Measurements from ENCODE around the gene GTF3C4.

DNA sequence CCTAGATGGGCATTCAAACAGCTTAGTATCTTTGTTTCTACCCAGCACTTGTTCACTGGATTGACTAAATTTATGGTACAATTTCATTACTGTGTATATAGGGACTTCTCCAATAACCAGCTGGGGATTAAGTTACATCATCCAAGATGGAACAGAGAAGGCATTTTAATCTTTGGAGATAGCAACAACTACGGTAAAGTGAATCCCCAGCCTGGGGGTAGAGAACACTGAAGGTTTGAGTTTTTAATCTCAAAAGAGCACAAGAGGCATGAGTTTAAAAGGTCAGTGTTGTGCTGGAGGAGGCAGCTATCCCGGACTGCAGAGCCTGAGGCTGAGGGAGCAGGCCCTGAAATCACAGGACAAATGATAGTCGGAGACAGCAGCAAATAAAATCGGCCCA lies 29.0 kb upstream of the GTF3C4 start:
- TF ChIP-seq SIN3B (IDR thresholded peaks at IDR 0.05; ENCODE audit: low read length): no peak
- no peak for TF ChIP-seq RBM39 (IDR thresholded peaks at IDR 0.05; ENCODE audit: low read depth, low read length, poor library complexity, severe bottlenecking)
- TF ChIP-seq ZNF326 (CRISPR knock-in tag; IDR thresholded peaks at IDR 0.05; ENCODE audit: borderline replicate concordance): no peak
- TF ChIP-seq, protein P1, sequence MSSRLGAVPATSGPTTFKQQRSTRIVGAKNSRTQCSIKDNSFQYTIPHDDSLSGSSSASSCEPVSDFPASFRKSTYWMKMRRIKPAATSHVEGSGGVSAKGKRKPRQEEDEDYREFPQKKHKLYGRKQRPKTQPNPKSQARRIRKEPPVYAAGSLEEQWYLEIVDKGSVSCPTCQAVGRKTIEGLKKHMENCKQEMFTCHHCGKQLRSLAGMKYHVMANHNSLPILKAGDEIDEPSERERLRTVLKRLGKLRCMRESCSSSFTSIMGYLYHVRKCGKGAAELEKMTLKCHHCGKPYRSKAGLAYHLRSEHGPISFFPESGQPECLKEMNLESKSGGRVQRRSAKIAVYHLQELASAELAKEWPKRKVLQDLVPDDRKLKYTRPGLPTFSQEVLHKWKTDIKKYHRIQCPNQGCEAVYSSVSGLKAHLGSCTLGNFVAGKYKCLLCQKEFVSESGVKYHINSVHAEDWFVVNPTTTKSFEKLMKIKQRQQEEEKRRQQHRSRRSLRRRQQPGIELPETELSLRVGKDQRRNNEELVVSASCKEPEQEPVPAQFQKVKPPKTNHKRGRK (CRISPR knock-in tag; IDR thresholded peaks at IDR 0.05): no peak
- no peak for TF ChIP-seq KDM5A (IDR thresholded peaks at IDR 0.05; ENCODE audit: borderline replicate concordance, low read length)
- TF ChIP-seq, protein P2, sequence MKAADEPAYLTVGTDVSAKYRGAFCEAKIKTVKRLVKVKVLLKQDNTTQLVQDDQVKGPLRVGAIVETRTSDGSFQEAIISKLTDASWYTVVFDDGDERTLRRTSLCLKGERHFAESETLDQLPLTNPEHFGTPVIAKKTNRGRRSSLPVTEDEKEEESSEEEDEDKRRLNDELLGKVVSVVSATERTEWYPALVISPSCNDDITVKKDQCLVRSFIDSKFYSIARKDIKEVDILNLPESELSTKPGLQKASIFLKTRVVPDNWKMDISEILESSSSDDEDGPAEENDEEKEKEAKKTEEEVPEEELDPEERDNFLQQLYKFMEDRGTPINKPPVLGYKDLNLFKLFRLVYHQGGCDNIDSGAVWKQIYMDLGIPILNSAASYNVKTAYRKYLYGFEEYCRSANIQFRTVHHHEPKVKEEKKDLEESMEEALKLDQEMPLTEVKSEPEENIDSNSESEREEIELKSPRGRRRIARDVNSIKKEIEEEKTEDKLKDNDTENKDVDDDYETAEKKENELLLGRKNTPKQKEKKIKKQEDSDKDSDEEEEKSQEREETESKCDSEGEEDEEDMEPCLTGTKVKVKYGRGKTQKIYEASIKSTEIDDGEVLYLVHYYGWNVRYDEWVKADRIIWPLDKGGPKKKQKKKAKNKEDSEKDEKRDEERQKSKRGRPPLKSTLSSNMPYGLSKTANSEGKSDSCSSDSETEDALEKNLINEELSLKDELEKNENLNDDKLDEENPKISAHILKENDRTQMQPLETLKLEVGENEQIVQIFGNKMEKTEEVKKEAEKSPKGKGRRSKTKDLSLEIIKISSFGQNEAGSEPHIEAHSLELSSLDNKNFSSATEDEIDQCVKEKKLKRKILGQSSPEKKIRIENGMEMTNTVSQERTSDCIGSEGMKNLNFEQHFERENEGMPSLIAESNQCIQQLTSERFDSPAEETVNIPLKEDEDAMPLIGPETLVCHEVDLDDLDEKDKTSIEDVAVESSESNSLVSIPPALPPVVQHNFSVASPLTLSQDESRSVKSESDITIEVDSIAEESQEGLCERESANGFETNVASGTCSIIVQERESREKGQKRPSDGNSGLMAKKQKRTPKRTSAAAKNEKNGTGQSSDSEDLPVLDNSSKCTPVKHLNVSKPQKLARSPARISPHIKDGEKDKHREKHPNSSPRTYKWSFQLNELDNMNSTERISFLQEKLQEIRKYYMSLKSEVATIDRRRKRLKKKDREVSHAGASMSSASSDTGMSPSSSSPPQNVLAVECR (CRISPR knock-in tag; IDR thresholded peaks at IDR 0.05; ENCODE audit: borderline replicate concordance): no peak
- TF ChIP-seq, protein P3, sequence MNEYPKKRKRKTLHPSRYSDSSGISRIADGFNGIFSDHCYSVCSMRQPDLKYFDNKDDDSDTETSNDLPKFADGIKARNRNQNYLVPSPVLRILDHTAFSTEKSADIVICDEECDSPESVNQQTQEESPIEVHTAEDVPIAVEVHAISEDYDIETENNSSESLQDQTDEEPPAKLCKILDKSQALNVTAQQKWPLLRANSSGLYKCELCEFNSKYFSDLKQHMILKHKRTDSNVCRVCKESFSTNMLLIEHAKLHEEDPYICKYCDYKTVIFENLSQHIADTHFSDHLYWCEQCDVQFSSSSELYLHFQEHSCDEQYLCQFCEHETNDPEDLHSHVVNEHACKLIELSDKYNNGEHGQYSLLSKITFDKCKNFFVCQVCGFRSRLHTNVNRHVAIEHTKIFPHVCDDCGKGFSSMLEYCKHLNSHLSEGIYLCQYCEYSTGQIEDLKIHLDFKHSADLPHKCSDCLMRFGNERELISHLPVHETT (CRISPR knock-in tag; conservative IDR thresholded peaks at IDR 0.05): no peak
- no peak for TF ChIP-seq ZNF205 (CRISPR knock-in tag; IDR thresholded peaks at IDR 0.05)
